ENCODE measurements around the gene XPO4.

XPO4 gene

DNA sequence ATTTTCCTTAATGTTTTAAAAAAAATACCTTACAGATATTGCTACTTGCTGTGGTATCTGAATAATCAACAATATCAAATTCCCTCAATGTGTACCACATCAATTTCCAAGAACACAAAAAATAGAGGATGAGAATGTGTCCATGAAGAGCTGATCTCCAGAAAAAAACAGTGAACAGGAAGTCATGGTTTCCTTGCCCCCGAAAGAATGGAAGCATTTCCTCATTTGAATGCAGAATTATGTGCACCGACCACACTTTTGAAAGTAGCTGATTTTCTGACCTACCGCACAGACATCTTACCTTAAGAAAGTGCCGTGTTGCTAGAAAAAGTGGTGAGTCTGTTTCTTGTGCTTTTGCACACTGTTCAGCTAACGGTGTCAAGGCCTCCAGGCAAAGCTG, 115.4 kb downstream of the XPO4 start:
- Histone ChIP-seq H3K27ac (replicated peaks) (no peak overlapping the region), H3K4me3 (replicated peaks; ENCODE audit: insufficient read depth, low read length) (no peak overlapping the region), H3K27me3 (ENCODE audit: insufficient read depth, poor library complexity, severe bottlenecking) (no peaks in the 10 kb centered on the region)
- peak; percentile 71 for TF ChIP-seq SPI1 (IDR thresholded peaks at IDR 0.05; ENCODE audit: borderline replicate concordance, low read depth)
- no peak for TF ChIP-seq GABPA (IDR thresholded peaks at IDR 0.05; ENCODE audit: low read depth)
- TF ChIP-seq, protein P1, sequence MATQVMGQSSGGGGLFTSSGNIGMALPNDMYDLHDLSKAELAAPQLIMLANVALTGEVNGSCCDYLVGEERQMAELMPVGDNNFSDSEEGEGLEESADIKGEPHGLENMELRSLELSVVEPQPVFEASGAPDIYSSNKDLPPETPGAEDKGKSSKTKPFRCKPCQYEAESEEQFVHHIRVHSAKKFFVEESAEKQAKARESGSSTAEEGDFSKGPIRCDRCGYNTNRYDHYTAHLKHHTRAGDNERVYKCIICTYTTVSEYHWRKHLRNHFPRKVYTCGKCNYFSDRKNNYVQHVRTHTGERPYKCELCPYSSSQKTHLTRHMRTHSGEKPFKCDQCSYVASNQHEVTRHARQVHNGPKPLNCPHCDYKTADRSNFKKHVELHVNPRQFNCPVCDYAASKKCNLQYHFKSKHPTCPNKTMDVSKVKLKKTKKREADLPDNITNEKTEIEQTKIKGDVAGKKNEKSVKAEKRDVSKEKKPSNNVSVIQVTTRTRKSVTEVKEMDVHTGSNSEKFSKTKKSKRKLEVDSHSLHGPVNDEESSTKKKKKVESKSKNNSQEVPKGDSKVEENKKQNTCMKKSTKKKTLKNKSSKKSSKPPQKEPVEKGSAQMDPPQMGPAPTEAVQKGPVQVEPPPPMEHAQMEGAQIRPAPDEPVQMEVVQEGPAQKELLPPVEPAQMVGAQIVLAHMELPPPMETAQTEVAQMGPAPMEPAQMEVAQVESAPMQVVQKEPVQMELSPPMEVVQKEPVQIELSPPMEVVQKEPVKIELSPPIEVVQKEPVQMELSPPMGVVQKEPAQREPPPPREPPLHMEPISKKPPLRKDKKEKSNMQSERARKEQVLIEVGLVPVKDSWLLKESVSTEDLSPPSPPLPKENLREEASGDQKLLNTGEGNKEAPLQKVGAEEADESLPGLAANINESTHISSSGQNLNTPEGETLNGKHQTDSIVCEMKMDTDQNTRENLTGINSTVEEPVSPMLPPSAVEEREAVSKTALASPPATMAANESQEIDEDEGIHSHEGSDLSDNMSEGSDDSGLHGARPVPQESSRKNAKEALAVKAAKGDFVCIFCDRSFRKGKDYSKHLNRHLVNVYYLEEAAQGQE (IDR thresholded peaks at IDR 0.05; ENCODE audit: insufficient replicate concordance, low read depth), result no peak
- no peak for TF ChIP-seq POLR2AphosphoS5 (IDR thresholded peaks at IDR 0.05; ENCODE audit: low read depth)
- DNase-seq (ENCODE audit: low read depth in 1 of 2, low spot score in 1 of 2), result no peak

DNA sequence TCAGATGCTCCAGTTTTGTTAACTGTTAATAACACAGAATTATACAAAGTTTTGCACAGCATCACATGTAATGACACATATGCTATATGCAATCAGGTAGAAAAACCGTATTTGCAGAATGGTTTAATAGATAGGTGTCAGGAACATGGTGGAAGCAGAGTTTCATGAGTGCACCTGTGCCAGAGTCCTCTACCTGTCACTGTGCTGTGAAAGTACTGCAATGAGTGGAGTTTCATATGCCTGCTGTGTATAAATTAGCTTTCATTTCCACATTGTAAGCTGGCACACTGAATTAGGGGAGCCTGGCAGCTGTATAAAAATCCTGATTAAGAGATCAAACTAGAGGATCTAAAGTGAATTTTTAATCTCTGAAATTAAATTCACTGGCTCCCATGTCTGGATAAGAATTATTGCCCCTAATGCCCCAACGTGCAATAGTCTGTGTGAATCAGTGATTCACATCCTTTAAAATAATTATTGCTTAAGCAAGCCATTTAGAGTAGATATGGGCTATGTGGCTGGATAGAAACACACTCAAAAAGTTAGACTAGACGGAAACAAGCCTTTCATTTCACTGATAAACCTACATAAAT, 120.3 kb downstream of the XPO4 start:
- H3K27me3 ChIP-seq (ENCODE audit: insufficient read depth, poor library complexity, severe bottlenecking), result no peaks in the 10 kb centered on the region
- no peak overlapping the region for H3K27ac ChIP-seq (replicated peaks)

DNA sequence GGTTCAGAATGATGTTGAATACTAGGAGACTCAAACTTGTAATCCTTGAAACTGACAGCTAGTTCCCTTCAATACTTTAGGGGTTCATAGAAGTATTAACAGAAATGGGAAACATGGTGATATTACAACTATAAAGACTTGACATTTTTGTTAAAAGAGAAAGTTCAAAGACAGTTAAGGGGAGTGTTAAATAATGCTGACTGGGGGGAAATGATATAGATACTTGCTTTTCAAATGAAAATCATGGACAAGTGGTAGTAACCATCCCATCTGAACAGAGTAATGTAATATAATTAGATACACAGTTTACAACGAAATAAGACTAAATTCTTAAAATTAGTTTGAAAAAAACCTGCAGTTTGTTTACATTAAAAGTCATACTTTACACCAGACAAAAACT, 122.2 kb downstream of the XPO4 start:
- Histone ChIP-seq H3K4me3 (replicated peaks; ENCODE audit: insufficient read depth, low read length) (no peak overlapping the region), H3K27me3 (ENCODE audit: insufficient read depth, poor library complexity, severe bottlenecking) (no peaks in the 10 kb centered on the region), H3K27ac (replicated peaks) (no peak overlapping the region)
- TF ChIP-seq POLR2AphosphoS5 (IDR thresholded peaks at IDR 0.05; ENCODE audit: low read depth) (no peak), SPI1 (IDR thresholded peaks at IDR 0.05; ENCODE audit: borderline replicate concordance, low read depth) (no peak), GABPA (IDR thresholded peaks at IDR 0.05; ENCODE audit: low read depth) (no peak)
- TF ChIP-seq, protein P2, sequence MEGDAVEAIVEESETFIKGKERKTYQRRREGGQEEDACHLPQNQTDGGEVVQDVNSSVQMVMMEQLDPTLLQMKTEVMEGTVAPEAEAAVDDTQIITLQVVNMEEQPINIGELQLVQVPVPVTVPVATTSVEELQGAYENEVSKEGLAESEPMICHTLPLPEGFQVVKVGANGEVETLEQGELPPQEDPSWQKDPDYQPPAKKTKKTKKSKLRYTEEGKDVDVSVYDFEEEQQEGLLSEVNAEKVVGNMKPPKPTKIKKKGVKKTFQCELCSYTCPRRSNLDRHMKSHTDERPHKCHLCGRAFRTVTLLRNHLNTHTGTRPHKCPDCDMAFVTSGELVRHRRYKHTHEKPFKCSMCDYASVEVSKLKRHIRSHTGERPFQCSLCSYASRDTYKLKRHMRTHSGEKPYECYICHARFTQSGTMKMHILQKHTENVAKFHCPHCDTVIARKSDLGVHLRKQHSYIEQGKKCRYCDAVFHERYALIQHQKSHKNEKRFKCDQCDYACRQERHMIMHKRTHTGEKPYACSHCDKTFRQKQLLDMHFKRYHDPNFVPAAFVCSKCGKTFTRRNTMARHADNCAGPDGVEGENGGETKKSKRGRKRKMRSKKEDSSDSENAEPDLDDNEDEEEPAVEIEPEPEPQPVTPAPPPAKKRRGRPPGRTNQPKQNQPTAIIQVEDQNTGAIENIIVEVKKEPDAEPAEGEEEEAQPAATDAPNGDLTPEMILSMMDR (IDR thresholded peaks at IDR 0.05; ENCODE audit: insufficient read depth, low read length), result no peak
- TF ChIP-seq, protein P1 (IDR thresholded peaks at IDR 0.05; ENCODE audit: insufficient replicate concordance, low read depth), result no peak
- no peak for DNase-seq (ENCODE audit: low read depth in 1 of 2, low spot score in 1 of 2)

More for the DNA sequence above, 120.3 kb downstream of the XPO4 start:
- TF ChIP-seq, protein P2 (IDR thresholded peaks at IDR 0.05; ENCODE audit: insufficient read depth, low read length), result no peak
- TF ChIP-seq, protein P1 (IDR thresholded peaks at IDR 0.05; ENCODE audit: insufficient replicate concordance, low read depth), result no peak
- TF ChIP-seq GABPA (IDR thresholded peaks at IDR 0.05; ENCODE audit: low read depth), result no peak
- no peak for TF ChIP-seq SPI1 (IDR thresholded peaks at IDR 0.05; ENCODE audit: borderline replicate concordance, low read depth)
- no peak for TF ChIP-seq POLR2AphosphoS5 (IDR thresholded peaks at IDR 0.05; ENCODE audit: low read depth)
- H3K4me3 ChIP-seq (replicated peaks; ENCODE audit: insufficient read depth, low read length), result no peak overlapping the region
- DNase-seq (ENCODE audit: low read depth in 1 of 2, low spot score in 1 of 2), result no peak
